Measurements from ENCODE around the gene TAF15. TPM values are rescaled to one million over a fixed set of nuclear protein-coding genes. Genes with fewer than 3 reads are reported as not detected.

TAF15 gene
- total RNA-seq, 2 experiments from 2014 or later = 114 to 119 TPM

GRCh38 chr17:35773679-35774425 lies 35.4 kb upstream of the TAF15 start:
- DNase-seq (no peak), ATAC-seq (ENCODE audit: poor library complexity) (no peak)
- intact Hi-C loops (cut with DNase I, micrococcal nuclease) = no loop called here
- no peak overlapping the region for H3K27ac ChIP-seq (ENCODE audit: low read depth in 1 of 2, low read length in 2 of 2)
- no peaks in the 10 kb centered on the region for H3K9me3 Mint-ChIP-seq
- no peaks in the 10 kb centered on the region for H3K27me3 Mint-ChIP-seq
- H3K27me3 ChIP-seq (ENCODE audit: control insufficient read depth in 1 of 2, insufficient read depth in 2 of 2, low read length in 2 of 2) = peaks cover 0 to 2% of the 10 kb centered on the region in 2 experiments
- H3K4me3 Mint-ChIP-seq = no peak overlapping the region
- H3K36me3 ChIP-seq (ENCODE audit: insufficient read depth, low read length) = no peaks in the 10 kb centered on the region
- H3K36me3 Mint-ChIP-seq (ENCODE audit: low read depth) = peaks cover 5% of the 10 kb centered on the region
- no peak for TF ChIP-seq CTCF (IDR thresholded peaks at IDR 0.05)
- H3K4me3 ChIP-seq (ENCODE audit: low read length) = no peak overlapping the region
- H3K27ac Mint-ChIP-seq = no peak overlapping the region
- no peaks in the 10 kb centered on the region for H3K4me1 Mint-ChIP-seq (ENCODE audit: low read depth)
- ChIA-PET POLR2A (no interaction called here), CTCF (no interaction called here)
- no peaks in the 10 kb centered on the region for H3K9me3 ChIP-seq (ENCODE audit: control insufficient read depth in 1 of 2, insufficient read depth in 1 of 2, low read length in 2 of 2)
- no peaks in the 10 kb centered on the region for H3K4me1 ChIP-seq (ENCODE audit: insufficient read depth, low read length)

GRCh38 chr17:35774499-35774898 lies 34.8 kb upstream of the TAF15 start:
- ChIA-PET POLR2A (no interaction called here), CTCF (no interaction called here)
- peaks cover 0 to 2% of the 10 kb centered on the region in 2 experiments for H3K27me3 ChIP-seq (ENCODE audit: control insufficient read depth in 1 of 2, insufficient read depth in 2 of 2, low read length in 2 of 2)
- no peaks in the 10 kb centered on the region for H3K9me3 ChIP-seq (ENCODE audit: control insufficient read depth in 1 of 2, insufficient read depth in 1 of 2, low read length in 2 of 2)
- no peaks in the 10 kb centered on the region for H3K36me3 ChIP-seq (ENCODE audit: insufficient read depth, low read length)
- H3K27ac ChIP-seq (ENCODE audit: low read depth in 1 of 2, low read length in 2 of 2) = no peak overlapping the region
- Mint-ChIP-seq H3K9me3 (no peaks in the 10 kb centered on the region), H3K27ac (no peak overlapping the region), H3K4me3 (no peak overlapping the region), H3K4me1 (ENCODE audit: low read depth) (no peaks in the 10 kb centered on the region), H3K36me3 (ENCODE audit: low read depth) (peaks cover 5% of the 10 kb centered on the region), H3K27me3 (no peaks in the 10 kb centered on the region)
- TF ChIP-seq CTCF (IDR thresholded peaks at IDR 0.05) = no peak
- intact Hi-C loops (cut with DNase I, micrococcal nuclease) = no loop called here
- ATAC-seq (ENCODE audit: poor library complexity) (no peak), DNase-seq (no peak)
- H3K4me1 ChIP-seq (ENCODE audit: insufficient read depth, low read length) = no peaks in the 10 kb centered on the region
- H3K4me3 ChIP-seq (ENCODE audit: low read length) = no peak overlapping the region

- Mint-ChIP-seq H3K9me3 (no peaks in the 10 kb centered on the region), H3K27ac (no peak overlapping the region), H3K4me1 (ENCODE audit: low read depth) (no peaks in the 10 kb centered on the region), H3K4me3 (no peak overlapping the region), H3K27me3 (no peaks in the 10 kb centered on the region), H3K36me3 (ENCODE audit: low read depth) (peaks cover 5% of the 10 kb centered on the region)
- Histone ChIP-seq H3K9me3 (ENCODE audit: control insufficient read depth in 1 of 2, insufficient read depth in 1 of 2, low read length in 2 of 2) (no peaks in the 10 kb centered on the region), H3K4me3 (ENCODE audit: low read length) (no peak overlapping the region), H3K4me1 (ENCODE audit: insufficient read depth, low read length) (no peaks in the 10 kb centered on the region), H3K27me3 (ENCODE audit: control insufficient read depth in 1 of 2, insufficient read depth in 2 of 2, low read length in 2 of 2) (peaks cover 0 to 2% of the 10 kb centered on the region in 2 experiments), H3K36me3 (ENCODE audit: insufficient read depth, low read length) (no peaks in the 10 kb centered on the region), H3K27ac (ENCODE audit: low read depth in 1 of 2, low read length in 2 of 2) (no peak overlapping the region)
- POLR2A ChIA-PET = interaction anchor here (1.0 kb wide), 1 partner anchor 11 kb away, joined by 3 read pairs; no protein-coding TSS in a partner anchor
- TF ChIP-seq CTCF (IDR thresholded peaks at IDR 0.05) = no peak
- DNase-seq (no peak), ATAC-seq (ENCODE audit: poor library complexity) (no peak)
- intact Hi-C loops (cut with DNase I, micrococcal nuclease) = no loop called here
- CTCF ChIA-PET = interaction anchor here (1.3 kb wide), 1 partner anchor 11 kb away, joined by 6 read pairs; no protein-coding TSS in a partner anchor
These were observed 34.2 kb upstream of the TAF15 start for GRCh38 chr17:35775039-35775438.
